Measurements from ENCODE around the gene COA1.
"Not testable (repeated sequence)": the region's sequence is repeated elsewhere in the genome, so short reads cannot be mapped to it uniquely, and the experiment has no call there.

The COA1 gene

GRCh38 chr7:43729214-43729923 lies at the start of gene COA1:
TSS of gene COA1 (minus strand) at chr7:43729523. CDS start at chr7:43648614, 80,909 bp downstream.
- peak; percentile 83 for DNase-seq (ENCODE audit: extremely low spot score)
- ChIA-PET CTCF (interaction anchor here (0.8 to 3.1 kb wide), 7 partner anchors 8 to 147 kb away, joined by 3 to 26 read pairs (median 7); partner anchors contain the start of gene STK17A), POLR2A (interaction anchor here (0.6 to 0.9 kb wide), 3 partner anchors 9 to 147 kb away, joined by 3 to 8 read pairs (median 3); partner anchors contain the start of gene STK17A)
- TF ChIP-seq, protein P1, sequence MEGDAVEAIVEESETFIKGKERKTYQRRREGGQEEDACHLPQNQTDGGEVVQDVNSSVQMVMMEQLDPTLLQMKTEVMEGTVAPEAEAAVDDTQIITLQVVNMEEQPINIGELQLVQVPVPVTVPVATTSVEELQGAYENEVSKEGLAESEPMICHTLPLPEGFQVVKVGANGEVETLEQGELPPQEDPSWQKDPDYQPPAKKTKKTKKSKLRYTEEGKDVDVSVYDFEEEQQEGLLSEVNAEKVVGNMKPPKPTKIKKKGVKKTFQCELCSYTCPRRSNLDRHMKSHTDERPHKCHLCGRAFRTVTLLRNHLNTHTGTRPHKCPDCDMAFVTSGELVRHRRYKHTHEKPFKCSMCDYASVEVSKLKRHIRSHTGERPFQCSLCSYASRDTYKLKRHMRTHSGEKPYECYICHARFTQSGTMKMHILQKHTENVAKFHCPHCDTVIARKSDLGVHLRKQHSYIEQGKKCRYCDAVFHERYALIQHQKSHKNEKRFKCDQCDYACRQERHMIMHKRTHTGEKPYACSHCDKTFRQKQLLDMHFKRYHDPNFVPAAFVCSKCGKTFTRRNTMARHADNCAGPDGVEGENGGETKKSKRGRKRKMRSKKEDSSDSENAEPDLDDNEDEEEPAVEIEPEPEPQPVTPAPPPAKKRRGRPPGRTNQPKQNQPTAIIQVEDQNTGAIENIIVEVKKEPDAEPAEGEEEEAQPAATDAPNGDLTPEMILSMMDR (IDR thresholded peaks at IDR 0.05; ENCODE audit: control extremely low read depth, extremely low read depth, low read depth, missing control alignments) = no peak

GRCh38 chr7:43778293-43779044 lies 49.1 kb upstream of the COA1 start:
- POLR2A ChIA-PET; DNase-seq (ENCODE audit: extremely low spot score): not testable (repeated sequence)
- CTCF ChIA-PET = interaction anchor here (1.6 kb wide), 1 partner anchor 10 kb away, joined by 5 read pairs; no protein-coding TSS in a partner anchor

DNA sequence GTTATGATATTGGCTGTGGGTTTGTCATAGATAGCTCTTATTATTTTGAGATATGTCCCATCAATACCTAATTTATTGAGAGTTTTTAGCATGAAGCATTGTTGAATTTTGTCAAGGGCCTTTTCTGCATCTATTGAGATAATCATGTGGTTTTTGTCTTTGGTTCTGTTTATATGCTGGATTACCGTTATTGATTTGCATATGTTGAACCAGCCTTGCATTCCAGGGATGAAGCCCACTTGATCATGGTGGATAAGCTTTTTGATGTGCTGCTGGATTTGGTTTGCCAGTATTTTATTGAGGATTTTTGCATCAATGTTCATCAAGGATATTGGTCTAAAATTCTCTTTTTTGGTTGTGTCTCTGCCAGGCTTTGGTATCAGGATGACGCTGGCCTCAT lies 45.9 kb upstream of the COA1 start:
- CTCF ChIA-PET; POLR2A ChIA-PET; DNase-seq (ENCODE audit: extremely low spot score): not testable (repeated sequence)

- CTCF ChIA-PET, POLR2A ChIA-PET: not testable (repeated sequence)
Observed at GRCh38 chr7:43773268-43773667, 43.9 kb upstream of the COA1 start.

DNA sequence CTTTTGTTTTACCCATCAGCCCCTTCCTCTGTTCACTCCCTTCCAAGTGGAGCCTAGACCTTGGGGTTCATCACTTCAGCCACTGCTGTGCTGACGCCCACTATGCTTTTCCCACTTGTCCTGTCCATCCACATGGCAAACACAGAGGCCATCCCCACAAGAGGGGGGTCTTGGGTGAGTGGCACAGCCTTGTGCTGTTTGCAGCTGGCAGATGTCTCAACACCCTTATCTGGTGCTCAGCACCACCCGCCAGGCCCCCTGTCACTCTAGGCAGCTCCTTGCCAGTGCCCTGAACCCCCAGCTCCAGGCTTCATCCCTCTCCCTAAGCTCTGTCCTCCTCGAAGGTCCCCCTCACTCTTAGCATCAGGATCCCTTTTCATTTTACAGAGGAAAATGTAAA lies 42.2 kb upstream of the COA1 start:
- TF ChIP-seq, protein P1 (IDR thresholded peaks at IDR 0.05; ENCODE audit: control extremely low read depth, extremely low read depth, low read depth, missing control alignments) = no peak
- DNase-seq (ENCODE audit: extremely low spot score) = no peak
- ChIA-PET POLR2A (no interaction called here), CTCF (interaction anchor here (1.2 to 2.4 kb wide), 4 partner anchors 10 to 189 kb away, joined by 3 to 6 read pairs (median 3); partner anchors contain the start of gene STK17A)

More at GRCh38 chr7:43773268-43773667, 43.9 kb upstream of the COA1 start:
- DNase-seq (ENCODE audit: extremely low spot score) = not testable (repeated sequence)

DNA sequence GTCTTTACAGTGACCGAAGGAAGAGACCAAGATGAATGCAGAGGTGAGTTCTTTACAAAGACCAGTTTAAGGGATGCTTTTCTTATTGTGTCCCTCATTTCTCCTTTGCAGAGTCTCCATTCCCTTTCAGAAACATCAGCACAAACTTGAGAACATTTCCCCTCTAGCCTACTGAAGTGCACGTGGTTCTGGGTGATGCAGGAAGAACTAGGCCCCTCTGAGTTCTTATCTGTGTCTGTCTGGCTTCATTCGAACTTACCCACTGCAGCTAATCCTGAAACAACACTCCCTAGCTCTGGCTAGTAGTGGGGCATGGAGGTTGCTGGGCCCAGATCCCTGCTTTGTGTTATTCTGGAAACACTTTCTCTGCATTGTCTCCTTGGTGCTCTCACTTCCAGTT lies 41.8 kb upstream of the COA1 start:
- ChIA-PET CTCF (interaction anchor here (1.2 to 2.4 kb wide), 4 partner anchors 11 to 189 kb away, joined by 3 to 6 read pairs (median 3); partner anchors contain the start of gene STK17A), POLR2A (no interaction called here)
- DNase-seq (ENCODE audit: extremely low spot score) = no peak
- TF ChIP-seq, protein P1 (IDR thresholded peaks at IDR 0.05; ENCODE audit: control extremely low read depth, extremely low read depth, low read depth, missing control alignments) = no peak

DNA sequence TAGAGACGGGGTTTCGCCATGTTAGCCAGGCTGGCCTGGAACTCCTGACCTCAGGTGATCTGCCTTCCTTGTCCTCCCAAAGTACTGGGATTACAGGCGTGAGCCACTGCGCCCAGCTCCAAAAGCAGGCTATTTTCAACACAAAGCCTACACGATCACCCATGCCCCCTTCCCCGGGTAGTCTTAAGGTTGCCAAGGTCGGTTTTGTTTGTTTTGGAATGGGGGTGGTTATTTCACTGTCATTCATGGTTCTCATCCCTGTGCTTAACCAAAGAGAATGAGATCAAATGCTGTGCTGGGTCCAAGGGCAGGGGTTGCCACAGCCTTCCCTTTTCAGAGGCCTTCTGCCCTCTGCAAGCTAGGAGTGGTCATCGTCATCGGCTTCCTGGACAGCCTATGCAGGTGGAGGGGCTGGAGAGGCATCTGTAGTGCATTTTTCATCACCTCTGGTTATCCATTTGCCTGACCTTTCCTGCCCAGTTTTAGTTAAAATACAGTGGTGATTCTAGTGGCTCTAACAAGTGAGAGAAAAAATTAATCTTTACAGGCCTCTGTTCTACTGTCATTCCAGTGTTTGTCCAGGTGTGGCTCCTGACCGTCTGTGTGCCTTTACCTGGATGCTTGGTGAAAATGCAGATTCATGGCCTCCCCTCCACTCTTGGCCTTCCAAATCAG lies 40.6 kb upstream of the COA1 start:
- no peak for DNase-seq (ENCODE audit: extremely low spot score)
- TF ChIP-seq, protein P1 (IDR thresholded peaks at IDR 0.05; ENCODE audit: control extremely low read depth, extremely low read depth, low read depth, missing control alignments) = no peak
- POLR2A ChIA-PET = no interaction called here
- CTCF ChIA-PET = interaction anchor here (1.4 to 2.4 kb wide), 2 partner anchors 22 to 187 kb away, joined by 3 to 6 read pairs; partner anchors contain the start of gene STK17A

Measured in GM10248 (cell line).